ENCODE results near the gene COL11A2. TPM values are rescaled to one million over a fixed set of nuclear protein-coding genes. Genes with fewer than 3 reads are reported as not detected.

The COL11A2 gene
- total and polyA plus RNA-seq, 2 donors (not counting 3 experiments of a cell fraction or from before 2014, with no cell fraction given) = 0.65 to 1.3 TPM

DNA sequence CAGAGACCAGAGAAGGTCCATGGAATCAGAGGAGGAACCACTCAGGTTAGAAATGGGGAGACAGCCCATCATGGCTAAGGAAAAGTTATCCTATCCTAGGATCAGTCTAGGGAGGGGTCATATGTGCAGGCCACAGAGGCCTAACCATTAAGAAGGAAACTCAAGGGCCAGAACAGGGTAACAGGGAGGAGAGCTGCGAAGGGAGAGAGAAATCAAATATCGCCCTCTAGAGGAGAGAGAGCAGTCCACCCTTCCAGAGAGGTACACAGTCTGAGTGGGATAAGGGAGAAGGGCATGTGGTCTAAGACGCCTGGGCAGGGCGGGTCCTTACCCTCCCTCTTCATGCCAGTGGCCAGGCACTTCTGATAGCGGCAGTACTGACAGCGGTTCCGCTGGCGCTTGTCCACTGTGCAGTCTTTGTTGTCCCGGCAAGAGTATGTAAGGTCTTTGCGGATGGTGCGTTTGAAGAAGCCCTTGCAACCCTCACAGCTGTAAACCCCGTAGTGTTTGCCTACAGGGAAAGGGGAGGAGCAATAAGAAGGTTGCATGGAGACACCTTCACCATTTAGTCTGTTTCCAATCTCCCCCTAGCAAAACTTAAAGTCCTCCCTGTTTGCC lies 5.3 kb upstream of the COL11A2 start:
- Histone ChIP-seq H4K20me1 (replicated peaks; ENCODE audit: control insufficient read depth, extremely low read depth, insufficient read depth, low read length) (no peaks in the 10 kb centered on the region), H3K9me3 (replicated peaks; ENCODE audit: control insufficient read depth, insufficient read depth, low read length) (no peaks in the 10 kb centered on the region), H3K79me2 (ENCODE audit: control insufficient read depth, insufficient read depth, low read length) (peaks cover 32% of the 10 kb centered on the region), H3K9ac (replicated peaks; ENCODE audit: extremely low read depth, insufficient read depth, low read length) (no peak overlapping the region), H3K27me3 (ENCODE audit: control insufficient read depth in 2 of 2, insufficient read depth in 2 of 2, low read length in 2 of 2) (peaks cover under 1 to 3% of the 10 kb centered on the region in 2 experiments), H3K4me1 (ENCODE audit: control insufficient read depth, extremely low read depth, insufficient read depth, low read length) (peaks cover 24% of the 10 kb centered on the region), H2AFZ (ENCODE audit: low read depth, low read length) (no peak overlapping the region), H3K9me1 (replicated peaks; ENCODE audit: control insufficient read depth, extremely low read depth, insufficient read depth, low read length) (no peaks in the 10 kb centered on the region), H3K27ac (ENCODE audit: insufficient read depth, low read depth, low read length) (no peak overlapping the region), H3K4me3 (replicated peaks in 1 of 3; ENCODE audit: insufficient read depth in 1 of 3, low read depth in 1 of 3, low read length in 3 of 3) (no peak overlapping the region), H3K36me3 (ENCODE audit: control insufficient read depth in 2 of 2, extremely low read depth in 1 of 2, insufficient read depth in 2 of 2, low read length in 2 of 2) (peaks cover 7 to 33% of the 10 kb centered on the region in 2 experiments), H3K4me2 (ENCODE audit: insufficient read depth, low read length) (no peak overlapping the region)
- ChIA-PET POLR2A (no interaction called here), CTCF (interaction anchor here (0.6 to 2.3 kb wide), 24 partner anchors 8 to 214 kb away, joined by 3 to 26 read pairs (median 3); partner anchors contain the start of gene RING1)
- peak; percentile 80 for FAIRE-seq
- dilution Hi-C loops (cut with MboI; ENCODE audit: extremely low pct_ligation_motif_present, low sequenced_read_pairs) = no loop called here
- peak; percentile 70 for DNase-seq (ENCODE audit: low read depth, low spot score)
- TF ChIP-seq, protein P1, sequence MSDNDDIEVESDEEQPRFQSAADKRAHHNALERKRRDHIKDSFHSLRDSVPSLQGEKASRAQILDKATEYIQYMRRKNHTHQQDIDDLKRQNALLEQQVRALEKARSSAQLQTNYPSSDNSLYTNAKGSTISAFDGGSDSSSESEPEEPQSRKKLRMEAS (IDR thresholded peaks at IDR 0.05; ENCODE audit: insufficient read depth, insufficient read length) = no peak
- TF ChIP-seq, protein P2, sequence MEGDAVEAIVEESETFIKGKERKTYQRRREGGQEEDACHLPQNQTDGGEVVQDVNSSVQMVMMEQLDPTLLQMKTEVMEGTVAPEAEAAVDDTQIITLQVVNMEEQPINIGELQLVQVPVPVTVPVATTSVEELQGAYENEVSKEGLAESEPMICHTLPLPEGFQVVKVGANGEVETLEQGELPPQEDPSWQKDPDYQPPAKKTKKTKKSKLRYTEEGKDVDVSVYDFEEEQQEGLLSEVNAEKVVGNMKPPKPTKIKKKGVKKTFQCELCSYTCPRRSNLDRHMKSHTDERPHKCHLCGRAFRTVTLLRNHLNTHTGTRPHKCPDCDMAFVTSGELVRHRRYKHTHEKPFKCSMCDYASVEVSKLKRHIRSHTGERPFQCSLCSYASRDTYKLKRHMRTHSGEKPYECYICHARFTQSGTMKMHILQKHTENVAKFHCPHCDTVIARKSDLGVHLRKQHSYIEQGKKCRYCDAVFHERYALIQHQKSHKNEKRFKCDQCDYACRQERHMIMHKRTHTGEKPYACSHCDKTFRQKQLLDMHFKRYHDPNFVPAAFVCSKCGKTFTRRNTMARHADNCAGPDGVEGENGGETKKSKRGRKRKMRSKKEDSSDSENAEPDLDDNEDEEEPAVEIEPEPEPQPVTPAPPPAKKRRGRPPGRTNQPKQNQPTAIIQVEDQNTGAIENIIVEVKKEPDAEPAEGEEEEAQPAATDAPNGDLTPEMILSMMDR (IDR thresholded peaks at IDR 0.05; ENCODE audit: extremely low read depth in 1 of 2, insufficient read depth in 1 of 2, low read depth in 1 of 2, low read length in 2 of 2) = peak; percentile 70 to 78
- TF ChIP-seq EZH2 (IDR thresholded peaks at IDR 0.05; ENCODE audit: borderline replicate concordance, low read depth, low read length, severe bottlenecking) (no peak), JUN (IDR thresholded peaks at IDR 0.05; ENCODE audit: borderline replicate concordance, insufficient read depth, insufficient read length, low read depth) (no peak)
- no TSS peak for BruUV-seq (replicated peaks)
- intact Hi-C loops (cut with micrococcal nuclease) = loop anchor here (1.0 kb wide), 2 partner anchors 36 to 79 kb away; no protein-coding TSS in a partner anchor

All from endothelial cell of umbilical vein (primary cell).